ENCODE results near the gene INVS.

- TF ChIP-seq YY1 (IDR thresholded peaks at IDR 0.05; ENCODE audit: insufficient read depth, insufficient replicate concordance, low read depth, low read length) (no peak), ZNF354B (CRISPR knock-in tag; IDR thresholded peaks at IDR 0.05) (no peak)
These were observed 26.2 kb upstream of the INVS start for GRCh38 chr9:100072805-100073204.

All from HepG2 (cell line).